Measurements from ENCODE around the gene POLR2F. TPM values are rescaled to one million over a fixed set of nuclear protein-coding genes. Genes with fewer than 3 reads are reported as not detected.
"Not testable (repeated sequence)": the region's sequence is repeated elsewhere in the genome, so short reads cannot be mapped to it uniquely, and the experiment has no call there.

The POLR2F gene
- polyA plus RNA-seq, 1 donor: 43.4 TPM

GRCh38 chr22:37925330-37925729 lies 28.2 kb upstream of the POLR2F start:
- no peak for DNase-seq (ENCODE audit: low read depth)

GRCh38 chr22:37925767-37926166 lies 27.7 kb upstream of the POLR2F start:
- no peak for DNase-seq (ENCODE audit: low read depth)

DNA sequence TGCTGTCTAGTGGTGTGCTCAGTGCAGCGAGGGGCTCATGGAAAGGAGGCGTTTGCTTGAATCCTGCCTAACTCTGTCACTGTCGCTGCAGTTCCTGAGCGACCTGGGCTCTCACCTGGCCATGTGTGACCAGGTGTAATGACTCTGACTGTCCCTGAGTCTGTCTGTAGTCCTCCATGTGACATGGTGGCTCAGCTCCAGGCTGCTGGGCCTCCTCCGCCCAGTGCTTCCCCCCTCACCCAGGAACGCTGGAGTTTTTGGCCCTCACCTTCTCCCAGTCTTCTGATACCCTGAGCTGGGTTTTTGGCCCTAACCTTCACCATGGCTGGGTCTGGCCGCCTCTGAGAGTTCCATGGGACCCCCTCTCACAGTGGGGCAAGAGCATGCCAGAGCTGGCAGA lies 27.1 kb upstream of the POLR2F start:
- no peak for DNase-seq (ENCODE audit: low read depth)

DNA sequence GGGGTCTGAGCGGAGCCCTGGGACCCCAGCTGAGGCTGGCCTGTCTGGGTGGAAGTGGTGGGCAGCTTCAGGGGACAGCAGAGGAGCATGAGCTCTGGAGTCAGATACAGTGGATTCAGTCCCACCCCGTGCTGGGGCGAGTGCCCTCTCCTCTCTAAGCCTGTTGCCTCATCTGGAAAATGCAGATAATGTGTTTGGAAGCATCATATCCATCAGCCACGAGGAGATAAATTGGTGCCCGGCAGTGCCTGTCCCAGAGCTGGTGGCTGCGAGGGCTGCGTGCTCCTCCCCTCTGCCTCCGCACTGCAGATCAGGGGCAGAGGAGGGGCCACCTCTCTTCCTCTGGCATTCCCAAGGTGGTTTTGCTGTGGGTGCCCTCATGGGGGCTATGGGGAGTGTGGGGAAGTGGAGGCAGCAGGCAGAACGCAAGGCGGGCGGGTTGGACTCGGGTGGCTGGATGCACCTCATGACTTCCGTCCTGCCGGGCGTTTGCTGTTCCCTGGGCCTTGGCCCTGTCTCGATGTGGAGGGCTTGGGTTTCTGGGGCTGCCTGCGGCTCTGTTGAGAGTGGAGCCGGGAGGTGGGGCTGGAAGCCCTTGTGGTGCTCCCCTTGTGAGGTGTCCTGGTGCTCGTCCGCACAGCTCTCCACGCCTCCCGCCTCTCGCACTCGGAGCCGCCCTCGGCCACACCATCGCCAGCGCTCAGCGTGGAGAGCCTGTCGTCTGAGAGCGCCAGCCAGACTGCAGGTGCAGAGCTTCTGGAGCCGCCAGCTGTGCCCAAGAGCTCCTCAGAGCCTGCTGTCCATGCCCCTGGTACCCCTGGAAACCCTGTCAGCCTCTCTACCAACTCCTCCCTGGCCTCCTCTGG lies 26.5 kb upstream of the POLR2F start:
- DNase-seq (ENCODE audit: low read depth): no peak

GRCh38 chr22:37927637-37927936 lies 25.9 kb upstream of the POLR2F start:
- DNase-seq (ENCODE audit: low read depth): no peak

- no peak for DNase-seq (ENCODE audit: low read depth)
These were observed 24.1 kb upstream of the POLR2F start for GRCh38 chr22:37929390-37929789.

DNA sequence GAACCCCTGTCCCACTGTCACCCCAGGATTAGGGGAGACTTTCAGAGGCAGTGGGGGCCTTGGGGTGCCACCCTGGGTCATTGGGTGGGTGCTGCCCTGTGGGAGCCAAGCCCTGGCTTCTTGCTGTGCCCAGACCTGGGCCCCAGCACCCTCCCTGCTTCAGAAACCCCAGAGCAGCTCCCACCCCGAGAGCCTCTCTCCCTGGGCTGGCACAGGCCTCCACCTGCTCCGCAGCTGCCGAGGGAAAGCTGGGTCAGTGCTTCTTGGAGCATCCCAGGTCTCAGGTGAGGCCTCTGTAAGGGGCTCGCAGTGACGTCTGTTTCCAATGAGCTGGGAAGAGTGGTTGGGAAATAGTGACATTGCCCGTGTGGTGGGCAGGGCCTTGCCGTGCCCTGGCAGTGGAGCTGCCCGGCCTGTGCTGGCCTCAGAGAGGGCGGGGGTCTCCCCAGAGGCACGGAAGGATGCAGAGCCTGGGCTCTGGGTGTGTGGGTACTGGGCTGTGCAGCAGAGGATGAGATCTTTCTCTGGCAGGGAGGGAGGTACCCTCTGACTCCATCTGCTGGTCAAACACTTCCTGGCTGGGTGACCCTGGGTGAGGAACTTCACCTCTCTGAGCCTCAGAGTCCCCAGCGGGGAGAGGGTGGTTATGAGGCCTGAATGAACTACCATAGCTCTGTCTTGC lies 23.1 kb upstream of the POLR2F start:
- DNase-seq (ENCODE audit: low read depth): no peak

- no peak for DNase-seq (ENCODE audit: low read depth)
These were observed 22.5 kb upstream of the POLR2F start for GRCh38 chr22:37930952-37931440.

DNA sequence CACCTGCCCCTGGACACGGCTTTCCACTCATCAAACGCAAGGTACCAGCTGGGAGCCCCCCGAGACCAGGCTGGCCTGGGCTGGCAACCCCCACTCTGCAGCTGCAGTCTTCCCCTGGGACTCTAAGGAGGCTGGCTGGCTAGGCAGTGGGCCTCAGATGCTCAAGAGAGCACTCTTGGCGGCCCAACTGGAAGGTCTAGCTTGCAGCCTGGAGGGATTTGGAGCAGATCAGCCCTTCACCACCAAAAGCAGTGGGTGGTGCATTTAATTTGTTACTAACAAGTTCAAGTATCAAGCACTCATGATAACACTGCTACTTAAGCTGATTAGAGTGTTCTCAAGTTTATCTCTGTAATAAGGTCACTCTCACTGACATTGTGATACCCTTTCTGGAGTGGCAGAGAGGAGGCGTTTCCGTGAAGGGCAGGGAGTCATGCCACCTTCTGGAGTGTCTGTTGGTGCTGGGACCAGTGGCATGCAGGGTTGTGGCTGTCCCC lies 21.6 kb upstream of the POLR2F start:
- DNase-seq (ENCODE audit: low read depth): no peak

GRCh38 chr22:37932401-37932800 lies 21.1 kb upstream of the POLR2F start:
- no peak for DNase-seq (ENCODE audit: low read depth)

DNA sequence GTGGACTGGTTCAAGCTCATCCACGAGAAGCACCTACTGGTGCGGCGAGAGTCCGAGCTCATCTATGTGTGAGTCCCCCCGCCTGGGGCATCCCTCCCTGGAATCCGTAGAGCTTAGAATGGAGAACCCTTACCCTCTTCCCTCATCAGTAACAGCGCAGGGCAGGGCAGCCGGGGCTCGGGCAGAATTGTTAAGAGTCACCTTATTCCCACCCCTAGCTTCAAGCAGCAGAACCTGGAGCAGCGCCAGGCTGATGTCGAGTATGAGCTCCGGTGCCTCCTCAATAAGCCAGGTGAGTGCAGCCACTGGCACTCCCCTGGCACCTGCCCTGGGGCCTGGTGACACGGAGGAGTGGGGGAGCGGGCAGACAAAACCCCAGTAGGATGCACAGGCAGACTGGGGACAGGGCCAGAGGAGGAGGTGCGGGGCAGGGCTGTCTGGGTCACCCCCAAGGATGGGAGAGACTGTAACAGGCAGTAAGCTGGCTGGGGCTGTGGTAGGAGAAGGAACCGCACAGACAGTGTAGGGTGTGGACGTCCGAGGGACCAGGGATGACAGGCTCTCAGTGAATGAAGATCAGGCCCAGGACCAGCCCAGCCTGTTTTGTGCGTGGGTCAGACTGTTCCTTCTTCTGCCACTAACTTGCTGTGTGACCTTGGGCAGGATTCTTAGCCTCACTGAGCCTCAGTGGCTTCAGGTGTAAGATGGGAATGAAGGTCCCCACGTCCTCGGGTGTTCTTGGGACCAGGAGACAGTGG lies 20.5 kb upstream of the POLR2F start:
- DNase-seq (ENCODE audit: low read depth): no peak

GRCh38 chr22:37933711-37934376 lies 19.7 kb upstream of the POLR2F start:
- DNase-seq (ENCODE audit: low read depth): peak; percentile 20

- no peak for DNase-seq (ENCODE audit: low read depth)
These were observed 12.7 kb upstream of the POLR2F start for GRCh38 chr22:37940698-37941376.

GRCh38 chr22:37942133-37942532 lies 11.4 kb upstream of the POLR2F start:
- no peak for DNase-seq (ENCODE audit: low read depth)

DNA sequence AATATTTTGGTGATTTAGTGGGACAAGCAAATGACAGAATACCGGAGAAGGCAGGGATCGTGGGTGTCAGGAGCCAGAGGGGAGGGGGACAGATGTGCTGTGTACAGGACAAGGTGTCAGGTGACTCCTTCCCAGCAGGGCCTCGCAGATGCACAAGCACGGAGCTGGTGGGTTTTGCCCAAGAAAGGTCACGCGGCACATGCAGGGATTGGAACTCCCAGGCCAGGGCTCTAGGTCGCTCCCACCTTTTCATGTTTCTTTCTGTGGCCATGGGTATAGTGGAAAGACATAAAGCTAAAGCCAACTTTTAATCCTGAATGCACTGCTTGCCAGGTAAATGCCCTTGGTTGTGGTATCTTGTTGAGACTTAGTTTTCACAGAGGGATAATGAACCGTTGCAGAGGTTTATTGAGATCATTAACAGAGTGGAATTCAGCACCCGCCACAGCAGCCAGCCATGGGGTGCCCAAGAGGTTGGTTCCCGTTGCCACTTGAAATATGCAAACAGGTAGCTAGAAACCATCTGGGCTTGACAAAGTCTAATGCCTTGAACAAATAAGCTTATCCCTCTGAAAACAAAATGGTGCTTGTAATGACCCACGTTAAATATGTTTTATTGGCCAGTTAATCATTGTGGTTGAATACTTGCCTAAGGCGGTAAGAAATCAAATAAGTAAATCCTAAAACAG lies 10.2 kb upstream of the POLR2F start:
- DNase-seq (ENCODE audit: low read depth): no peak

GRCh38 chr22:37943825-37944198 lies 9.7 kb upstream of the POLR2F start:
- no peak for DNase-seq (ENCODE audit: low read depth)

DNA sequence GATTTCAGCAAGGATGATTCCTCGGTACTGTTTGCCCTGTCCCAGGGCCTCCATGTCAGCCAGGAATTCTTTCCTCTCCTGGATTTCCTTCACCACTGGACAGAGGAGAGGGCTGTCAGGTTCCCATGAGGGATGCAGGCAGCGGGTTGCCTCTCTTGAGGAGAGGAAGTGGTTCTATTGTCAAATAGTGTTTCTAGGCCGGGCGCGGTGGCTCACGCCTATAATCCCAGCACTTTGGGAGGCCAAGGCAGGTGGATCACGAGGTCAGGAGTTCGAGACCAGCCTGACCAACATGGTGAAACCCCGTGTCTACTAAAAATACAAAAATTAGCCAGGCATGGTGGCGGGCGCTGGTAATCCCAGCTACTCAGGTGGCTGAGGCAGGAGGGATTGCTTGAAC lies 9.1 kb upstream of the POLR2F start:
- not testable (repeated sequence) for DNase-seq (ENCODE audit: low read depth)

DNA sequence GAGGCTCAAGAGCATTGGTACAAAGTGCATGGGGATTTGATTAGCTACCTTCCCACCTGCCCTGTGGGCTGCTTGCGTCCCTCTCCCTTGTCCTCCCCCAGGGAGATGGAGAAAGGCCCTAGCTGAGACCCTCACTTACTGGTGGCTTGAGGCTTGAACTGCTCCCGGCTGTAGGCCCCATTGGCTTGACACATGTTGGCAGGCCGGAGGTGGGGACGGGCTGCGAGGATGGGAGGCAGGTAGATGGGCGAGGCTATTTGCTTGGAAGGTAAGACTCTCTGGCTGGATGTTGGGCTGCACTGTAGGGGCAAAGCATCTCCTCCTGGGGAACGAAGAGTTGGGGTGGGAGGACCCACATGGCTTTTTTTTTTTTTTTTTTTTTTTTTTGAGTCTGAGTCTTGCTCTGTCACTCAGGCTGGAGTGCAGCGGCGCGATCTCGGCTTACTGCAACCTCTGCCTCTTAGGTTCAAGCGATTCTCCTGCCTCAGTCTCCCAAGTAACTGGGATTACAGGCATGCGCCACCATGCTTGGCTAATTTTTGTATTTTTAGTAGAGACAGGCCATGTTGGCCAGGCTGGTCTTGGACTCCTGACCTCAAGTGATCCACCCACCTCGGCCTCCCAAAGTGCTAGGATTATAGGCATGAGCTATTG lies 6.2 kb upstream of the POLR2F start:
- DNase-seq (ENCODE audit: low read depth): not testable (repeated sequence)

DNA sequence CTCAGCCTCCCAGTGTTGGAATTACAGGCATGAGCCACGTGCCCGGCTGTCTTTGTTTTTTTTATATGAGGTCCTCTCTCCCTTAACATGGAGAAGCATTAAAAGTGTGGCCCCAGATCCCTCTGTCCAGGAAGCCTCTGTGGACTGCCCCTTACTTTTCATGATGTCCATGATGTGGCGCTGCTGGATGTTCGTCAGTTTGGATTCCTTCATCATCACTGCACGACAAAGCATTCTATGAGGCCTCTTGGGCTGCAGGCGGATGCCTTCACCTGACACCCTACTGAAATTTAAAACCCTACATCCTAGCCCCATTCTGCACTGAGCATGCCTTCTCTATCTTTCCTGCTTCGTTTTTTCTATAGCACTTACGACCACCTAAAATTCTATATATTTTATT lies 2.2 kb upstream of the POLR2F start:
- DNase-seq (ENCODE audit: low read depth): no peak

DNA sequence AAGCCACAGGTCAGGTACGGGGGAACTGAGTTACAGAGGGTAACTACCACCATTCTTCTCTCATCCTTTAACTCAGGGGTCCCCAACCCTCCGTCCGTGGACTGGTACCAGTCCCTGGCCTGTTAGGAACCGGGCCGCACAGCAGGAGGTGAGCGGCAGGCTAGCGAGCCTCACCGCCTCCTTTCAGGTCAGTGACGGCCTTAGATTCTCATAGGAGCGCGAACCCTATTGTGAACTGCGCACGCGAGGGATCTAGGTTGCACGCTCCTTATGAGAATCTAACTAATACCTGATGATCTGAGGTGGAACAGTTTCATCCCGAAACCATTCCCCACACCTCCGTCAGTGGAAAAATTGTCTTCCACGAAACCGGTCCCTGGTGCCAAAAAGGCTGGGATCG lies 870 bp upstream of the POLR2F start:
- DNase-seq (ENCODE audit: low read depth): not testable (repeated sequence)

Data from forelimb muscle (tissue), 1 donor.